SK-N-SH (cell line): ENCODE measurements around the gene CHCHD5. TPM values are rescaled to one million over a fixed set of nuclear protein-coding genes. Genes with fewer than 3 reads are reported as not detected.

Source experiments
- CTCF ChIA-PET: fragments of 300-600, 350-600 bp; formaldehyde crosslinking; extraction: SDS; loops from one replicate; lab custom pipeline; 2021; lab: Yijun Ruan, JAX
- POLR2A ChIA-PET: fragments of 350-600 bp; sonication (Branson Sonifier 250); formaldehyde crosslinking; extraction: SDS; loops from one replicate; lab custom pipeline; 2020; ENCODE audit warnings: antibody characterized with exemption, inconsistent platforms; lab: Yijun Ruan, JAX
- DNase-seq: peaks from one replicate; pipeline ENCODE4 v3.0.0; 2012
- H2AFZ ChIP-seq: fragments of 200-600 bp; sonication (generic); 2 replicates; pipeline ENCODE4 v1.8.1; 2016; ENCODE audit warnings: antibody characterized with exemption, mild to moderate bottlenecking, low read depth
- H3F3A ChIP-seq: fragments of 200-600 bp; sonication (generic); replicated peaks from 2 replicates; pipeline ENCODE3; 2016; ENCODE audit warnings: antibody characterized with exemption, mild to moderate bottlenecking; ENCODE audit not compliant: insufficient read depth
- H3K27ac ChIP-seq, 2 experiments: fragments of 200-500 bp in 1 of 2; fragments of 200-600 bp in 1 of 2; sonication (Bioruptor generic) in 1 of 2; sonication (generic), shearing (Covaris generic) in 1 of 2; 2 replicates each; pipeline versions ENCODE4 v1.5.1 to v1.6.1; 2014 to 2016; ENCODE audit warnings: low read depth in 2 of 2, inconsistent platforms in 1 of 2, low read length in 1 of 2, mild to moderate bottlenecking in 1 of 2, mixed read lengths in 1 of 2
- H3K27me3 ChIP-seq: fragments of 200-600 bp; sonication (generic), shearing (Covaris generic); 2 replicates; pipeline ENCODE4 v1.6.1; 2016; ENCODE audit warnings: mixed run types; ENCODE audit not compliant: insufficient read depth
- H3K36me3 ChIP-seq, 2 experiments: fragments of 200-500 bp in 1 of 2; fragments of 200-600 bp in 1 of 2; sonication (Bioruptor generic) in 1 of 2; sonication (generic) in 1 of 2; replicated peaks in 1 of 2; 2 replicates each; pipeline versions ENCODE3 to v1.5.1; 2014 to 2016; ENCODE audit warnings: low read length in 1 of 2, mild to moderate bottlenecking in 1 of 2; ENCODE audit not compliant: insufficient read depth in 2 of 2, control insufficient read depth in 1 of 2
- H3K4me1 ChIP-seq, 2 experiments: fragments of 200-500 bp in 1 of 2; fragments of 200-600 bp in 1 of 2; sonication (Bioruptor generic) in 1 of 2; sonication (generic), shearing (Covaris generic) in 1 of 2; 2 replicates each; pipeline versions ENCODE4 v1.5.1 to v1.6.1; 2014 to 2016; ENCODE audit warnings: low read depth in 1 of 2, low read length in 1 of 2, mixed run types in 1 of 2; ENCODE audit not compliant: insufficient read depth in 2 of 2, control insufficient read depth in 1 of 2
- H3K4me2 ChIP-seq: fragments of 200-600 bp; sonication (generic), shearing (Covaris generic); 2 replicates; pipeline ENCODE4 v1.6.1; 2017; ENCODE audit warnings: mixed run types
- H3K4me3 ChIP-seq, 2 experiments: fragments of 200-500 bp in 1 of 2; fragments of 200-600 bp in 1 of 2; sonication (Bioruptor generic) in 1 of 2; sonication (generic), shearing (Covaris generic) in 1 of 2; 2 replicates each; pipeline versions ENCODE4 v1.5.1 to v1.8.1; 2014 to 2016; ENCODE audit warnings: low read depth in 2 of 2, inconsistent platforms in 1 of 2, low read length in 1 of 2, mild to moderate bottlenecking in 1 of 2, mixed read lengths in 1 of 2, moderate library complexity in 1 of 2
- H3K79me2 ChIP-seq: fragments of 200-600 bp; sonication (generic); 2 replicates; pipeline ENCODE4 v1.8.1; 2017; ENCODE audit warnings: mild to moderate bottlenecking; ENCODE audit not compliant: insufficient read depth
- H3K9ac ChIP-seq: fragments of 200-600 bp; sonication (generic); 2 replicates; pipeline ENCODE4 v1.6.1; 2017; ENCODE audit warnings: mixed run types
- H3K9me2 ChIP-seq: fragments of 200-600 bp; sonication (generic); 2 replicates; pipeline ENCODE4 v1.6.1; 2017; ENCODE audit warnings: mixed run types
- H3K9me3 ChIP-seq: fragments of 200-600 bp; sonication (generic); 2 replicates; pipeline ENCODE4 v1.6.1; 2017; ENCODE audit warnings: mixed run types, mild to moderate bottlenecking, moderate library complexity
- H4K20me1 ChIP-seq: fragments of 200-600 bp; sonication (generic); 2 replicates; pipeline ENCODE4 v1.6.1; 2017; ENCODE audit warnings: mild to moderate bottlenecking, mixed run types; ENCODE audit not compliant: insufficient read depth
- CHD2 ChIP-seq: fragments of 150-350 bp; IDR thresholded peaks from 2 replicates; pipeline ENCODE4 v1.6.1; 2018; ENCODE audit warnings: low read length; ENCODE audit not compliant: partially characterized antibody
- CTCF ChIP-seq: fragments of 200-600 bp; sonication (generic); IDR thresholded peaks from 2 replicates; pipeline ENCODE4 v1.6.1; 2017; ENCODE audit warnings: antibody characterized with exemption, mild to moderate bottlenecking, moderate library complexity
- ELF1 ChIP-seq: IDR thresholded peaks from 2 replicates; pipeline ENCODE4 v1.4.0; 2012
- EP300 ChIP-seq, 2 experiments: IDR thresholded peaks; 2 replicates each; pipeline versions ENCODE4 v1.4.0 to v1.6.1; 2012; ENCODE audit warnings: borderline replicate concordance in 1 of 2, low read depth in 1 of 2, low read length in 1 of 2
- FOSL2 ChIP-seq: IDR thresholded peaks from 2 replicates; pipeline ENCODE4 v1.4.0; 2012; ENCODE audit warnings: low read depth, mild to moderate bottlenecking, moderate library complexity, borderline replicate concordance
- GABPA ChIP-seq: IDR thresholded peaks from 2 replicates; pipeline ENCODE4 v1.4.0; 2012; ENCODE audit warnings: low read depth, mild to moderate bottlenecking
- MXI1 ChIP-seq: IDR thresholded peaks from 2 replicates; pipeline ENCODE4 v1.6.1; 2012; ENCODE audit warnings: mild to moderate bottlenecking, low read depth, low read length, improper control_type of control experiment
- RAD21 ChIP-seq: IDR thresholded peaks from 2 replicates; pipeline ENCODE4 v1.6.1; 2012; ENCODE audit warnings: mild to moderate bottlenecking, low read length
- RCOR1 ChIP-seq: fragments of 150-350 bp; IDR thresholded peaks from 2 replicates; pipeline ENCODE4 v1.6.1; 2017; ENCODE audit warnings: antibody characterized with exemption, low read length
- RFX5 ChIP-seq: IDR thresholded peaks from 2 replicates; pipeline ENCODE4 v1.6.1; 2012; ENCODE audit warnings: mild to moderate bottlenecking, improper control_type of control experiment, low read length
- SIN3A ChIP-seq: IDR thresholded peaks from 2 replicates; pipeline ENCODE4 v1.6.1; 2012; ENCODE audit warnings: low read depth, mild to moderate bottlenecking, low read length, moderate library complexity, borderline replicate concordance
- TAF1 ChIP-seq: IDR thresholded peaks from 2 replicates; pipeline ENCODE4 v1.6.1; 2012; ENCODE audit warnings: low read depth, mild to moderate bottlenecking, low read length, moderate library complexity, borderline replicate concordance
- USF1 ChIP-seq: IDR thresholded peaks from 2 replicates; pipeline ENCODE4 v1.4.0; 2012; ENCODE audit warnings: low read depth, borderline replicate concordance
- USF2 ChIP-seq: fragments of 150-350 bp; IDR thresholded peaks from 2 replicates; pipeline ENCODE4 v1.6.1; 2017; ENCODE audit warnings: antibody characterized with exemption, low read length, low read depth, borderline replicate concordance
- WGBS: methylation state at CpG from one replicate; pipeline ENCODE4 v1.1.6; 2017; ENCODE audit warnings: low lambda C conversion rate; 5-methylcytosine and 5-hydroxymethylcytosine counted together
- polyA plus RNA-seq, 3 experiments: library from polyadenylated mRNA; depleted of rRNA; stranded (reverse); fragments of >200 nt; gene quantifications; 2 replicates each; pipeline ENCODE4 v1.2.3, GENCODE V29; 2012
- TF ChIP-seq, protein P1 (sequence below): IDR thresholded peaks from 2 replicates; pipeline ENCODE4 v1.4.0; 2012; ENCODE audit warnings: low read depth
- TF ChIP-seq, protein P2 (sequence below): IDR thresholded peaks from 2 replicates; pipeline ENCODE4 v1.6.1; 2012; ENCODE audit warnings: mild to moderate bottlenecking, low read depth, low read length, moderate library complexity

The CHCHD5 gene
- polyA plus RNA-seq, 1 of the 3 experiments (the other 2 are of a cell fraction) = 55.9 TPM

- H3K79me2 ChIP-seq = peaks cover 3% of the 10 kb centered on the region; the same call in 1 of the 2 replicates
- peak overlapping the region in 1 of 2 experiments; percentile 45; a peak in 1 of 4 replicates for H3K27ac ChIP-seq
- DNase-seq = no peak
- no peak overlapping the region for H3K9ac ChIP-seq
- H2AFZ ChIP-seq = no peak overlapping the region
- WGBS = 93% methylated on average over 7 of the region's 7 CpGs
- POLR2A ChIA-PET = no interaction called here
- H3F3A ChIP-seq = peaks cover 38% of the 10 kb centered on the region
- CTCF ChIA-PET = interaction anchor here (0.7 kb wide), 1 partner anchor 22 kb away, joined by 3 read pairs; no protein-coding TSS in a partner anchor
- H4K20me1 ChIP-seq = no peaks in the 10 kb centered on the region
- H3K4me1 ChIP-seq = peaks cover 7 to 13% of the 10 kb centered on the region in 2 experiments; a peak in 3 of 4 replicates
- H3K27me3 ChIP-seq = no peaks in the 10 kb centered on the region
- TF ChIP-seq SIN3A (no peak), CHD2 (no peak)
- no peaks in the 10 kb centered on the region for H3K9me3 ChIP-seq
- no peak overlapping the region for H3K4me3 ChIP-seq
- no peaks in the 10 kb centered on the region for H3K9me2 ChIP-seq
- H3K4me2 ChIP-seq = no peak overlapping the region
- peaks cover 9 to 16% of the 10 kb centered on the region in 2 experiments for H3K36me3 ChIP-seq
Measured at GRCh38 chr2:112580084-112580483, 4.3 kb upstream of the CHCHD5 start.

- peaks cover 6 to 12% of the 10 kb centered on the region in 2 experiments for H3K36me3 ChIP-seq
- ChIA-PET CTCF (interaction anchor here (0.6 to 2.3 kb wide), 14 partner anchors 9 to 563 kb away, joined by 3 to 21 read pairs (median 4); no protein-coding TSS in a partner anchor), POLR2A (no interaction called here)
- H3K4me1 ChIP-seq = peaks cover 12 to 28% of the 10 kb centered on the region in 2 experiments; a peak in 3 of 4 replicates
- H3K9me3 ChIP-seq = no peaks in the 10 kb centered on the region
- H3K27me3 ChIP-seq = no peaks in the 10 kb centered on the region
- WGBS = 42% methylated on average over 10 of the region's 10 CpGs
- H3K79me2 ChIP-seq = peaks cover 11% of the 10 kb centered on the region
- no peak overlapping the region for H3K4me3 ChIP-seq
- H3K4me2 ChIP-seq = 0 out of 2 replicates have a peak overlapping the region, but pooled peaks have one; percentile 89
- peak overlapping the region in 1 of 2 experiments; percentile 97; a peak in 1 of 4 replicates for H3K27ac ChIP-seq
- H3F3A ChIP-seq = peaks cover 35% of the 10 kb centered on the region
- H4K20me1 ChIP-seq = no peaks in the 10 kb centered on the region
- H2AFZ ChIP-seq = no peak overlapping the region
- no peak for TF ChIP-seq FOSL2
- no peak for TF ChIP-seq TAF1
- no peak for TF ChIP-seq RCOR1
- TF ChIP-seq, protein P1, sequence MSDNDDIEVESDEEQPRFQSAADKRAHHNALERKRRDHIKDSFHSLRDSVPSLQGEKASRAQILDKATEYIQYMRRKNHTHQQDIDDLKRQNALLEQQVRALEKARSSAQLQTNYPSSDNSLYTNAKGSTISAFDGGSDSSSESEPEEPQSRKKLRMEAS = no peak
- TF ChIP-seq RAD21 = peak; percentile 67
- TF ChIP-seq, protein P2, sequence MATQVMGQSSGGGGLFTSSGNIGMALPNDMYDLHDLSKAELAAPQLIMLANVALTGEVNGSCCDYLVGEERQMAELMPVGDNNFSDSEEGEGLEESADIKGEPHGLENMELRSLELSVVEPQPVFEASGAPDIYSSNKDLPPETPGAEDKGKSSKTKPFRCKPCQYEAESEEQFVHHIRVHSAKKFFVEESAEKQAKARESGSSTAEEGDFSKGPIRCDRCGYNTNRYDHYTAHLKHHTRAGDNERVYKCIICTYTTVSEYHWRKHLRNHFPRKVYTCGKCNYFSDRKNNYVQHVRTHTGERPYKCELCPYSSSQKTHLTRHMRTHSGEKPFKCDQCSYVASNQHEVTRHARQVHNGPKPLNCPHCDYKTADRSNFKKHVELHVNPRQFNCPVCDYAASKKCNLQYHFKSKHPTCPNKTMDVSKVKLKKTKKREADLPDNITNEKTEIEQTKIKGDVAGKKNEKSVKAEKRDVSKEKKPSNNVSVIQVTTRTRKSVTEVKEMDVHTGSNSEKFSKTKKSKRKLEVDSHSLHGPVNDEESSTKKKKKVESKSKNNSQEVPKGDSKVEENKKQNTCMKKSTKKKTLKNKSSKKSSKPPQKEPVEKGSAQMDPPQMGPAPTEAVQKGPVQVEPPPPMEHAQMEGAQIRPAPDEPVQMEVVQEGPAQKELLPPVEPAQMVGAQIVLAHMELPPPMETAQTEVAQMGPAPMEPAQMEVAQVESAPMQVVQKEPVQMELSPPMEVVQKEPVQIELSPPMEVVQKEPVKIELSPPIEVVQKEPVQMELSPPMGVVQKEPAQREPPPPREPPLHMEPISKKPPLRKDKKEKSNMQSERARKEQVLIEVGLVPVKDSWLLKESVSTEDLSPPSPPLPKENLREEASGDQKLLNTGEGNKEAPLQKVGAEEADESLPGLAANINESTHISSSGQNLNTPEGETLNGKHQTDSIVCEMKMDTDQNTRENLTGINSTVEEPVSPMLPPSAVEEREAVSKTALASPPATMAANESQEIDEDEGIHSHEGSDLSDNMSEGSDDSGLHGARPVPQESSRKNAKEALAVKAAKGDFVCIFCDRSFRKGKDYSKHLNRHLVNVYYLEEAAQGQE = no peak
- TF ChIP-seq EP300 (IDR thresholded peaks at IDR 0.05; ENCODE audit: borderline replicate concordance in 1 of 2, low read depth in 1 of 2, low read length in 1 of 2) = no peak
- TF ChIP-seq MXI1 = 0 out of 2 replicates have a peak, but pooled peaks have one; percentile 31
- TF ChIP-seq CTCF = peak; percentile 67
- TF ChIP-seq USF1 = no peak
- TF ChIP-seq RFX5 = no peak
- TF ChIP-seq USF2 = no peak
- no peak for TF ChIP-seq GABPA
- TF ChIP-seq ELF1 = no peak
- TF ChIP-seq CHD2 = peak; percentile 27
- DNase-seq = peak; percentile 34
- H3K9ac ChIP-seq = no peak overlapping the region
- H3K9me2 ChIP-seq = no peaks in the 10 kb centered on the region
Measured at GRCh38 chr2:112582314-112582746, 2.1 kb upstream of the CHCHD5 start.
